Measurements from ENCODE around the gene ZCCHC13.
"Not testable (repeated sequence)": the region's sequence is repeated elsewhere in the genome, so short reads cannot be mapped to it uniquely, and the experiment has no call there.

The ZCCHC13 gene

GRCh38 chrX:74324131-74324530 is 20.2 kb downstream of the ZCCHC13 start:
- no peak for DNase-seq (ENCODE audit: low read depth)

DNA sequence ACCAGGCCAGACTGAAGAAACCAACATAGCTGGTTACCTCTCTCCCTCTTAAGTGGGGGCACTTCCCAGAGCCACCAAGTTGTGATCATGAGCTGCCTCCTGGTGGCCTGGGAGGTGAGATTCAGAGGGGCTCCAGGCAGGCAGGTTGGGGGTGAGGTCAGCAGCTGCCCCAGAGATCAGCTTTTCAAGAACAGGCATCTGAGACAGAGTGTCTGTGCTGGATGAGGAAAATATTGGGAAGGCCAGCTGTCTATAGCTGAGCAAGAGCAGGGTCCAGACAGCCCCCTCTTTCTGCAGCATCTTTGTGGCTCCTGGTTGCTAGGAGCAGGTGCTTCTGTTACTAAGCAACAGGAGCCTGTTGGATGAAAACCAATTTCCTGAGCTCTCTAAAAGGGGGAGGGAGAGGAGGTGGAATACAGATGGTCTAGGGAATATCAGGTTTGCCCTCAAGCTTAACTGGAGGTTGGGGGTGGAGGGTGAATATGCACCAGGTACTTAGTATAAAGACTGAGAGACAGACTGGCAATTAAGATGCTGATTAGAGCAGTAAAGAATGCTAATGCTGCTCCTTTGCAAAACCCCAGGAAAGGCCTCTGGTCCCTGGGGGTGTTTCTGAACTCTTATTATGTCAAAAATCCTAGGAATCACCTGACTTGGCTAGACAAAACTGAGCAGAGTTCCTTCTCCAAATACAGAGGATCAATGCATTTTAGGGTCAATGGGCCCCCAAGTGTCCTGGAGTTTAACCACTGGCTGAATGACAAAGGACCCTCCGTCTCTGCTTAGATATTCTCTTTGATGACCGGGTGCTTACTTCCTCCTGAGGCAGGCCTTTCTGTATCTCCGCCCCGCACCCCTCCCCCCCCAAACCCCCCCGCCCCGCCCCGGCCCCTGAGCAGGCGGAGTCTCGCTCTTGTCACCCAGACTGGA is 21.4 kb downstream of the ZCCHC13 start:
- no peak for DNase-seq (ENCODE audit: low read depth)

GRCh38 chrX:74338852-74339251 is 34.9 kb downstream of the ZCCHC13 start:
- no peak for DNase-seq (ENCODE audit: low read depth)

DNA sequence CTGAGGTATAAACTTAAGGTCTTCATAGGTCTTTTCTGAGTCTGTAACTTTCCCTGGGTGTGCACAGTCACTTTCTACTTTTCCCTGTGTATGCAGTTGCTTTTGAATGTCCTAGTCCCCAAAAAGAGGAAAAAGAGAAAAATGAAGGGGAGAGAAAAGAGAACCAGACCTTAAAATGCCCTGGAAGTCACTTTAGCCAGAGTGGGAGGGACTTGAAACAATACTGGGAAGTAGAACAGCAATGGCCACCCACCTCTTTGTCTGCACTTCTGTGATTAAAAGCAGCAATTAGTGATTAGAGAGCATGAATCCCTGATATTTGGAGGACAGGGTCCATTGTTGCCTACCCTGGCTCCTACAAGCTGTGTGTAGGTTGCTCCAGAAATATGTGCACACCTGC is 36.1 kb downstream of the ZCCHC13 start:
- no peak for DNase-seq (ENCODE audit: low read depth)

- DNase-seq (ENCODE audit: low read depth) = not testable (repeated sequence)
Observed at GRCh38 chrX:74342211-74342610, 38.2 kb downstream of the ZCCHC13 start.

- no peak for DNase-seq (ENCODE audit: low read depth)
Observed at GRCh38 chrX:74343343-74344279, 39.6 kb downstream of the ZCCHC13 start.

- no peak for DNase-seq (ENCODE audit: low read depth)
Observed at GRCh38 chrX:74344280-74344622, 40.3 kb downstream of the ZCCHC13 start.

DNA sequence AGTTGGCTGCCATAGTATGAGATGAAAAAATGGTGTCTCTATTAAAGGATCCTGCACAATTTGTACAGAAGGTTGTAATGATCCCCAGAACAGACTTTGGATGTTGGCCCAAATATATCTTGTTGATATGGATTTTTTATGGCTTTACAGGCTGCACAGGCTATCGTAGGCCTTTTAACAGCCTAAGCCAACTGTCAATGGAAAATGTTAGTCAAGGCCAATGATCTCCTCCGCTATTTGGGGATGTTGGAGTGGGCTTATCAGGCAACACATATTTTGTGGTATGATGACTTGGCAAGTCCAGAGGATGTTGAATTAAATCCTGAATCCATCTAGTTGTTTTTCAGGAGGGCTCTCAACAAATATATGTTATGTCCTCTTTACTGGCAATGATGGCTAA is 42.1 kb downstream of the ZCCHC13 start:
- DNase-seq (ENCODE audit: low read depth) = no peak

DNA sequence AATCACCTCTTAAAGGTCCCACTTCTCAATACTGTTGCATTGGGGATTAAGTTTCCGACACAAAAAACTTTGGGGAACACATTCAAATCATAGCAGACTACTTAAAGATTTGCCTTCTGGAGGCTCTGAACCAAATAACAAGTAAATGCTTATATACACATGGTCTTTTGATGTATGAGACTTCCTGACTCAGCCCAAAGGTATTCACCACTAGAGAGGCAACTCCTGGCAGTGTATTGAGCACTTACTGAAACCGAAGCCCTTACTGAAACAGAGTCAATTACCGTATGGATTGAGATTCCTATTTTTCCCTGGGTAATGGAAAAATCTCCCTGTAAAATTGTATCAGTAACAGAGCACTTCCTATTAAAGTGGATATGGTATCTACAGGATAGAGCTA is 45.4 kb downstream of the ZCCHC13 start:
- DNase-seq (ENCODE audit: low read depth) = no peak

DNA sequence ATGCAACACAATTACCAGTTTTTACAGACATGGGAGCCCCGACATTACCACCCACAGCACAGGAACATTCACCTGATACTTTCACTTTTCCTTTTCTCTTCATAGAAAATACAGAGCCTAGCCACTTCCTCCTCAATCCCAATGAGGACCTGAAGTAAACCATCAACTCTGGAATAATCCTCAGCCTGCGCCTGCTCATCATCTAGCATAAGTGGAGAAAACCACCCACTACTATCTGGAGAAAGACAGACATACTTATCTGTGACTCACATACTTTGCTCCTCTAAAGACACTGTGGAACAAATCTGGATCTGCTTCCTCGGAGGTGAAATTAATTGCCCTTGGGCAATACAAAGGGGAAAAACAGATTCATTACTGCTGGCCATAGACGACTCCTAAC is 47.8 kb downstream of the ZCCHC13 start:
- no peak for DNase-seq (ENCODE audit: low read depth)

GRCh38 chrX:74353984-74354383 is 50.0 kb downstream of the ZCCHC13 start:
- DNase-seq (ENCODE audit: low read depth) = no peak

Data from stimulated activated CD8-positive, alpha-beta memory T cell treated with anti-CD3 and anti-CD28 coated beads, Interleukin-7, amount 100 ng/mL, for 24 hours (primary cell).